ENCODE measurements around the gene MTCL1. TPM values are rescaled to one million over a fixed set of nuclear protein-coding genes. Genes with fewer than 3 reads are reported as not detected.

The MTCL1 gene
- total and polyA plus RNA-seq, 4 donors = 1.3 to 12.4 (median 3.7) TPM

DNA sequence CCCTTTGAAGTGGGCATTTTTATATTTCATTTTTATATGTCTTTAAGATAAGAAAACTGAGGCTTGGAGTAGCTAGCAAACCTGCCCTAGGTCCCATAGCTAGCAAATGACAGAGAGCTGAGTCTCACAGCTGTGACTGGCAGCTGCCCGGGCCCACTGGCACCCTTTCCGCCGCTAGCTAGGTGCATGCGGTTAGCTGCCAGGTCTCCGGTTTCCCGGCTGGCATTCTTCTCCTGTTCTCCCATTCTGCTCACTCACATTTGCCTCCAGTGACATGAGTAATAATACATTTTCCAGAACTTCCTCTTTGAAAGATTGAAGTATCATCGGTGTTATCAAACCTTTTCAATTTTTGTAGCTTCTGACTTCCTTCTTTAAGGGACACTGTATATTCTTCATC, 38.7 kb downstream of the MTCL1 start:
- Histone ChIP-seq H3K4me1 (ENCODE audit: control insufficient read depth in 5 of 5, insufficient read depth in 5 of 5, low read length in 5 of 5) (peaks cover 0 to 16% (median 0%) of the 10 kb centered on the region in 5 donors), H3K9ac (ENCODE audit: insufficient read depth in 1 of 2, low read length in 2 of 2) (no peak overlapping the region), H3K4me3 (no peak overlapping the region), H3K36me3 (ENCODE audit: control insufficient read depth in 4 of 4, insufficient read depth in 4 of 4, low read length in 4 of 4) (no peaks in the 10 kb centered on the region), H3K9me3 (ENCODE audit: control insufficient read depth in 4 of 4, insufficient read depth in 3 of 4, low read length in 3 of 4) (no peaks in the 10 kb centered on the region), H3K27ac (ENCODE audit: low read depth in 1 of 2, low read length in 1 of 2) (no peak overlapping the region), H3K27me3 (ENCODE audit: control insufficient read depth in 3 of 3, insufficient read depth in 3 of 3, low read length in 2 of 3) (no peaks in the 10 kb centered on the region)
- no peak for ATAC-seq (ENCODE audit: insufficient read depth, low FRiP score)
- no peak for TF ChIP-seq CTCF (IDR thresholded peaks at IDR 0.05; ENCODE audit: control extremely low read depth, extremely low read depth)
- WGBS, 2 donors = 86 to 90% methylated on average over 7 of the region's 7 CpGs
- DNase-seq = no peak

DNA sequence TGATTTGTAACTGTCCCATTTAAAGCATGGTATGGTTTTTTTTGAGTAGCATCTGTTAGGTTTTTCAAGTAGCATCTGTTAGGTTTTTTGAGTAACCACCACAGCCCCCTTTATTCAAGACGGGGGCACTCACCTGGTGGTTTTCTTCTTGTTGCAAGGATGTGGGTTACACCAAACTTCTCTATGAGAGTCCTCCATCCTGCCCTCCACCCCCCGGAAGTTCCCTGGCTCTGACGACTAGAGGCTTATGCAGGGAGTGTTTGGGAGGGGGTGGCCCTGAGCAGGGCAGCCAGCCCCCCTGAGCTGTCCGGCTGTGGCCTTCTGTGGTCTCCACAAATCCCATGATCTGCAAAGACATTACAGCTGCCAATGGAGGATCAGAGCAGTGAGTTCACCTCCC, 39.3 kb downstream of the MTCL1 start:
- H3K27ac ChIP-seq (ENCODE audit: low read depth in 1 of 2, low read length in 1 of 2) = no peak overlapping the region
- H3K4me1 ChIP-seq (ENCODE audit: control insufficient read depth in 5 of 5, insufficient read depth in 5 of 5, low read length in 5 of 5) = peaks cover 0 to 16% (median 0%) of the 10 kb centered on the region in 5 donors
- peak in 2 of 3 donors; percentile 10 to 21 for DNase-seq
- H3K27me3 ChIP-seq (ENCODE audit: control insufficient read depth in 3 of 3, insufficient read depth in 3 of 3, low read length in 2 of 3) = no peaks in the 10 kb centered on the region
- no peaks in the 10 kb centered on the region for H3K9me3 ChIP-seq (ENCODE audit: control insufficient read depth in 4 of 4, insufficient read depth in 3 of 4, low read length in 3 of 4)
- WGBS, 2 donors = 66 to 83% methylated on average over 4 of the region's 4 CpGs
- no peak overlapping the region for H3K4me3 ChIP-seq
- H3K9ac ChIP-seq (ENCODE audit: insufficient read depth in 1 of 2, low read length in 2 of 2) = no peak overlapping the region
- H3K36me3 ChIP-seq (ENCODE audit: control insufficient read depth in 4 of 4, insufficient read depth in 4 of 4, low read length in 4 of 4) = no peaks in the 10 kb centered on the region
- ATAC-seq (ENCODE audit: insufficient read depth, low FRiP score) = no peak
- no peak for TF ChIP-seq CTCF (IDR thresholded peaks at IDR 0.05; ENCODE audit: control extremely low read depth, extremely low read depth)

- no peak overlapping the region for H3K27ac ChIP-seq (ENCODE audit: low read depth in 1 of 2, low read length in 1 of 2)
- H3K4me1 ChIP-seq (ENCODE audit: control insufficient read depth in 5 of 5, insufficient read depth in 5 of 5, low read length in 5 of 5) = peaks cover 0 to 21% (median 0%) of the 10 kb centered on the region in 5 donors
- H3K9me3 ChIP-seq (ENCODE audit: control insufficient read depth in 4 of 4, insufficient read depth in 3 of 4, low read length in 3 of 4) = no peaks in the 10 kb centered on the region
- H3K9ac ChIP-seq (ENCODE audit: insufficient read depth in 1 of 2, low read length in 2 of 2) = no peak overlapping the region
- H3K4me3 ChIP-seq = no peak overlapping the region
- 72 to 79% methylated on average over 15 of the region's 15 CpGs for WGBS, 2 donors
- no peaks in the 10 kb centered on the region for H3K27me3 ChIP-seq (ENCODE audit: control insufficient read depth in 3 of 3, insufficient read depth in 3 of 3, low read length in 2 of 3)
- ATAC-seq (ENCODE audit: insufficient read depth, low FRiP score) = no peak
- no peaks in the 10 kb centered on the region for H3K36me3 ChIP-seq (ENCODE audit: control insufficient read depth in 4 of 4, insufficient read depth in 4 of 4, low read length in 4 of 4)
- no peak for TF ChIP-seq CTCF (IDR thresholded peaks at IDR 0.05; ENCODE audit: control extremely low read depth, extremely low read depth)
- DNase-seq = peak; percentile 52 to 64 (median 61)
These were observed 40.1 kb downstream of the MTCL1 start for GRCh38 chr18:8745355-8746014.

Data from lung (tissue), 12 donors.